ENCODE results near the gene NELFCD. TPM values are rescaled to one million over a fixed set of nuclear protein-coding genes. Genes with fewer than 3 reads are reported as not detected.

The NELFCD gene
- total and polyA plus RNA-seq, 9 of the 15 experiments (the other 6 are each of a cell fraction or from before 2014, with no cell fraction given): 11.7 to 163 (median 96.5) TPM

DNA sequence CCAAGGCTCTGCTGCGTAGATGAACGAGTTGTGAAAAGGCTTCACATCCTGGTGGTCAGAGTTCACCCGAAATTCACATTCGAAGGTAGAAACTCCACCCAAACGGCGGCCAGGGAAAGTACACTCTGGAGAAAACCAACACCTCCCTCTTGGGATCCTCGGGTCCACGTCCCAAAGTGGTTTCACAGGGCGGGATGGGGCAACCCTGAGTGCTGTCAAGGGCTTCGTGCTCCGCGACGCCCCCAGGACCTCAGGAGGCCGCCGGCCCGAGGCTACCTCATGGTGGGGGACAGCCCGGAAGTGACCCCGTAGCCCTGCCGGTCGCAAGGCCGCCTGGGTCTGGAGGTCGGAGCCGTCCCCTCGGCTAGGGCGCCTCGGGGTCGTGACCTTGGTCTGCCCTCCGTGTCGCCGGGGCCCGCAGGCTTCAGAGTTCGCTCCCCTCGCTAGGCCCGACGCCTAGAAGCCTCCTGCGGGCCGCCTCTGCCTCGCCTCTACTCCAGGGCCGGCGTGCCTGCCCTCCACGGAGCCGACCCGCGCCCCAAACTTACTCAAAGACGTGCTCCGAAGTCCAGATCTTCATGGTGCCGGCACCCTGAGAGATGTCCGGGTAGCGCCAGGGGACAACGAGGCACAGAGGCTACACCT, 61.2 kb downstream of the NELFCD start, which contains the start of gene PRELID3B (continued):
- TF ChIP-seq, protein P1, sequence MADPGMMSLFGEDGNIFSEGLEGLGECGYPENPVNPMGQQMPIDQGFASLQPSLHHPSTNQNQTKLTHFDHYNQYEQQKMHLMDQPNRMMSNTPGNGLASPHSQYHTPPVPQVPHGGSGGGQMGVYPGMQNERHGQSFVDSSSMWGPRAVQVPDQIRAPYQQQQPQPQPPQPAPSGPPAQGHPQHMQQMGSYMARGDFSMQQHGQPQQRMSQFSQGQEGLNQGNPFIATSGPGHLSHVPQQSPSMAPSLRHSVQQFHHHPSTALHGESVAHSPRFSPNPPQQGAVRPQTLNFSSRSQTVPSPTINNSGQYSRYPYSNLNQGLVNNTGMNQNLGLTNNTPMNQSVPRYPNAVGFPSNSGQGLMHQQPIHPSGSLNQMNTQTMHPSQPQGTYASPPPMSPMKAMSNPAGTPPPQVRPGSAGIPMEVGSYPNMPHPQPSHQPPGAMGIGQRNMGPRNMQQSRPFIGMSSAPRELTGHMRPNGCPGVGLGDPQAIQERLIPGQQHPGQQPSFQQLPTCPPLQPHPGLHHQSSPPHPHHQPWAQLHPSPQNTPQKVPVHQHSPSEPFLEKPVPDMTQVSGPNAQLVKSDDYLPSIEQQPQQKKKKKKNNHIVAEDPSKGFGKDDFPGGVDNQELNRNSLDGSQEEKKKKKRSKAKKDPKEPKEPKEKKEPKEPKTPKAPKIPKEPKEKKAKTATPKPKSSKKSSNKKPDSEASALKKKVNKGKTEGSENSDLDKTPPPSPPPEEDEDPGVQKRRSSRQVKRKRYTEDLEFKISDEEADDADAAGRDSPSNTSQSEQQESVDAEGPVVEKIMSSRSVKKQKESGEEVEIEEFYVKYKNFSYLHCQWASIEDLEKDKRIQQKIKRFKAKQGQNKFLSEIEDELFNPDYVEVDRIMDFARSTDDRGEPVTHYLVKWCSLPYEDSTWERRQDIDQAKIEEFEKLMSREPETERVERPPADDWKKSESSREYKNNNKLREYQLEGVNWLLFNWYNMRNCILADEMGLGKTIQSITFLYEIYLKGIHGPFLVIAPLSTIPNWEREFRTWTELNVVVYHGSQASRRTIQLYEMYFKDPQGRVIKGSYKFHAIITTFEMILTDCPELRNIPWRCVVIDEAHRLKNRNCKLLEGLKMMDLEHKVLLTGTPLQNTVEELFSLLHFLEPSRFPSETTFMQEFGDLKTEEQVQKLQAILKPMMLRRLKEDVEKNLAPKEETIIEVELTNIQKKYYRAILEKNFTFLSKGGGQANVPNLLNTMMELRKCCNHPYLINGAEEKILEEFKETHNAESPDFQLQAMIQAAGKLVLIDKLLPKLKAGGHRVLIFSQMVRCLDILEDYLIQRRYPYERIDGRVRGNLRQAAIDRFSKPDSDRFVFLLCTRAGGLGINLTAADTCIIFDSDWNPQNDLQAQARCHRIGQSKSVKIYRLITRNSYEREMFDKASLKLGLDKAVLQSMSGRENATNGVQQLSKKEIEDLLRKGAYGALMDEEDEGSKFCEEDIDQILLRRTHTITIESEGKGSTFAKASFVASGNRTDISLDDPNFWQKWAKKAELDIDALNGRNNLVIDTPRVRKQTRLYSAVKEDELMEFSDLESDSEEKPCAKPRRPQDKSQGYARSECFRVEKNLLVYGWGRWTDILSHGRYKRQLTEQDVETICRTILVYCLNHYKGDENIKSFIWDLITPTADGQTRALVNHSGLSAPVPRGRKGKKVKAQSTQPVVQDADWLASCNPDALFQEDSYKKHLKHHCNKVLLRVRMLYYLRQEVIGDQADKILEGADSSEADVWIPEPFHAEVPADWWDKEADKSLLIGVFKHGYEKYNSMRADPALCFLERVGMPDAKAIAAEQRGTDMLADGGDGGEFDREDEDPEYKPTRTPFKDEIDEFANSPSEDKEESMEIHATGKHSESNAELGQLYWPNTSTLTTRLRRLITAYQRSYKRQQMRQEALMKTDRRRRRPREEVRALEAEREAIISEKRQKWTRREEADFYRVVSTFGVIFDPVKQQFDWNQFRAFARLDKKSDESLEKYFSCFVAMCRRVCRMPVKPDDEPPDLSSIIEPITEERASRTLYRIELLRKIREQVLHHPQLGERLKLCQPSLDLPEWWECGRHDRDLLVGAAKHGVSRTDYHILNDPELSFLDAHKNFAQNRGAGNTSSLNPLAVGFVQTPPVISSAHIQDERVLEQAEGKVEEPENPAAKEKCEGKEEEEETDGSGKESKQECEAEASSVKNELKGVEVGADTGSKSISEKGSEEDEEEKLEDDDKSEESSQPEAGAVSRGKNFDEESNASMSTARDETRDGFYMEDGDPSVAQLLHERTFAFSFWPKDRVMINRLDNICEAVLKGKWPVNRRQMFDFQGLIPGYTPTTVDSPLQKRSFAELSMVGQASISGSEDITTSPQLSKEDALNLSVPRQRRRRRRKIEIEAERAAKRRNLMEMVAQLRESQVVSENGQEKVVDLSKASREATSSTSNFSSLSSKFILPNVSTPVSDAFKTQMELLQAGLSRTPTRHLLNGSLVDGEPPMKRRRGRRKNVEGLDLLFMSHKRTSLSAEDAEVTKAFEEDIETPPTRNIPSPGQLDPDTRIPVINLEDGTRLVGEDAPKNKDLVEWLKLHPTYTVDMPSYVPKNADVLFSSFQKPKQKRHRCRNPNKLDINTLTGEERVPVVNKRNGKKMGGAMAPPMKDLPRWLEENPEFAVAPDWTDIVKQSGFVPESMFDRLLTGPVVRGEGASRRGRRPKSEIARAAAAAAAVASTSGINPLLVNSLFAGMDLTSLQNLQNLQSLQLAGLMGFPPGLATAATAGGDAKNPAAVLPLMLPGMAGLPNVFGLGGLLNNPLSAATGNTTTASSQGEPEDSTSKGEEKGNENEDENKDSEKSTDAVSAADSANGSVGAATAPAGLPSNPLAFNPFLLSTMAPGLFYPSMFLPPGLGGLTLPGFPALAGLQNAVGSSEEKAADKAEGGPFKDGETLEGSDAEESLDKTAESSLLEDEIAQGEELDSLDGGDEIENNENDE (IDR thresholded peaks at IDR 0.05; ENCODE audit: low read depth, low read length): no peak
- TF ChIP-seq, protein P2, sequence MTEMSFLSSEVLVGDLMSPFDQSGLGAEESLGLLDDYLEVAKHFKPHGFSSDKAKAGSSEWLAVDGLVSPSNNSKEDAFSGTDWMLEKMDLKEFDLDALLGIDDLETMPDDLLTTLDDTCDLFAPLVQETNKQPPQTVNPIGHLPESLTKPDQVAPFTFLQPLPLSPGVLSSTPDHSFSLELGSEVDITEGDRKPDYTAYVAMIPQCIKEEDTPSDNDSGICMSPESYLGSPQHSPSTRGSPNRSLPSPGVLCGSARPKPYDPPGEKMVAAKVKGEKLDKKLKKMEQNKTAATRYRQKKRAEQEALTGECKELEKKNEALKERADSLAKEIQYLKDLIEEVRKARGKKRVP (CRISPR knock-in tag; IDR thresholded peaks at IDR 0.05): no peak
- TF ChIP-seq, protein P3, sequence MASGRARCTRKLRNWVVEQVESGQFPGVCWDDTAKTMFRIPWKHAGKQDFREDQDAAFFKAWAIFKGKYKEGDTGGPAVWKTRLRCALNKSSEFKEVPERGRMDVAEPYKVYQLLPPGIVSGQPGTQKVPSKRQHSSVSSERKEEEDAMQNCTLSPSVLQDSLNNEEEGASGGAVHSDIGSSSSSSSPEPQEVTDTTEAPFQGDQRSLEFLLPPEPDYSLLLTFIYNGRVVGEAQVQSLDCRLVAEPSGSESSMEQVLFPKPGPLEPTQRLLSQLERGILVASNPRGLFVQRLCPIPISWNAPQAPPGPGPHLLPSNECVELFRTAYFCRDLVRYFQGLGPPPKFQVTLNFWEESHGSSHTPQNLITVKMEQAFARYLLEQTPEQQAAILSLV (tag; IDR thresholded peaks at IDR 0.05): no peak
- no peak for TF ChIP-seq RFX5 (IDR thresholded peaks at IDR 0.05; ENCODE audit: low read depth, low read length)
- no peak for TF ChIP-seq LARP7 (IDR thresholded peaks at IDR 0.05)
- TF ChIP-seq, protein P4, sequence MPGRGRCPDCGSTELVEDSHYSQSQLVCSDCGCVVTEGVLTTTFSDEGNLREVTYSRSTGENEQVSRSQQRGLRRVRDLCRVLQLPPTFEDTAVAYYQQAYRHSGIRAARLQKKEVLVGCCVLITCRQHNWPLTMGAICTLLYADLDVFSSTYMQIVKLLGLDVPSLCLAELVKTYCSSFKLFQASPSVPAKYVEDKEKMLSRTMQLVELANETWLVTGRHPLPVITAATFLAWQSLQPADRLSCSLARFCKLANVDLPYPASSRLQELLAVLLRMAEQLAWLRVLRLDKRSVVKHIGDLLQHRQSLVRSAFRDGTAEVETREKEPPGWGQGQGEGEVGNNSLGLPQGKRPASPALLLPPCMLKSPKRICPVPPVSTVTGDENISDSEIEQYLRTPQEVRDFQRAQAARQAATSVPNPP (IDR thresholded peaks at IDR 0.05; ENCODE audit: borderline replicate concordance, insufficient read depth, insufficient read length): no peak
- TF ChIP-seq ATF1 (CRISPR knock-in tag; IDR thresholded peaks at IDR 0.05): no peak
- TF ChIP-seq ATF1 (tag; IDR thresholded peaks at IDR 0.05): peak; percentile 43; the same call in 1 of the 2 replicates
- TF ChIP-seq, protein P5, sequence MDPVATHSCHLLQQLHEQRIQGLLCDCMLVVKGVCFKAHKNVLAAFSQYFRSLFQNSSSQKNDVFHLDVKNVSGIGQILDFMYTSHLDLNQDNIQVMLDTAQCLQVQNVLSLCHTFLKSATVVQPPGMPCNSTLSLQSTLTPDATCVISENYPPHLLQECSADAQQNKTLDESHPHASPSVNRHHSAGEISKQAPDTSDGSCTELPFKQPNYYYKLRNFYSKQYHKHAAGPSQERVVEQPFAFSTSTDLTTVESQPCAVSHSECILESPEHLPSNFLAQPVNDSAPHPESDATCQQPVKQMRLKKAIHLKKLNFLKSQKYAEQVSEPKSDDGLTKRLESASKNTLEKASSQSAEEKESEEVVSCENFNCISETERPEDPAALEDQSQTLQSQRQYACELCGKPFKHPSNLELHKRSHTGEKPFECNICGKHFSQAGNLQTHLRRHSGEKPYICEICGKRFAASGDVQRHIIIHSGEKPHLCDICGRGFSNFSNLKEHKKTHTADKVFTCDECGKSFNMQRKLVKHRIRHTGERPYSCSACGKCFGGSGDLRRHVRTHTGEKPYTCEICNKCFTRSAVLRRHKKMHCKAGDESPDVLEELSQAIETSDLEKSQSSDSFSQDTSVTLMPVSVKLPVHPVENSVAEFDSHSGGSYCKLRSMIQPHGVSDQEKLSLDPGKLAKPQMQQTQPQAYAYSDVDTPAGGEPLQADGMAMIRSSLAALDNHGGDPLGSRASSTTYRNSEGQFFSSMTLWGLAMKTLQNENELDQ (CRISPR knock-in tag; IDR thresholded peaks at IDR 0.05; ENCODE audit: borderline replicate concordance): no peak
